ENCODE data around the gene INS.

INS gene

GRCh38 chr11:2115308-2115707 is 45.7 kb downstream of the INS start:
- DNase-seq (ENCODE audit: low read depth in 2 of 2), result no peak

GRCh38 chr11:2114430-2115241 is 46.4 kb downstream of the INS start:
- no peak for DNase-seq (ENCODE audit: low read depth in 2 of 2)

- no peak for DNase-seq (ENCODE audit: low read depth in 2 of 2)
These were observed 47.2 kb downstream of the INS start for GRCh38 chr11:2113776-2114175.

GRCh38 chr11:2110521-2110920 is 50.5 kb downstream of the INS start:
- DNase-seq (ENCODE audit: low read depth in 2 of 2), result no peak

Data from fibroblast of skin of left biceps (primary cell).